Colonic mucosa (tissue), 4 donors: Measurements from ENCODE around the gene CCL13. TPM values are rescaled to one million over a fixed set of nuclear protein-coding genes. Genes with fewer than 3 reads are reported as not detected.

Experiments used
- DNase-seq: peaks from one replicate; pipeline ENCODE4 v3.0.0-alpha.2; 2020
- H3K27ac ChIP-seq: fragments of 200-600 bp; one replicate; pipeline ENCODE4 v1.8.0; 2021
- H3K27me3 ChIP-seq: fragments of 200-600 bp; one replicate; pipeline ENCODE4 v1.8.0; 2021
- H3K36me3 ChIP-seq: fragments of 200-600 bp; one replicate; pipeline ENCODE4 v1.8.0; 2021
- H3K4me1 ChIP-seq: fragments of 200-600 bp; one replicate; pipeline ENCODE4 v1.8.0; 2021; ENCODE audit warnings: mild to moderate bottlenecking
- H3K4me3 ChIP-seq: fragments of 200-600 bp; one replicate; pipeline ENCODE4 v1.8.0; 2021
- H3K9ac ChIP-seq, 2 donors: one replicate each; pipeline ENCODE4 v1.7.0; 2013; ENCODE audit warnings: control low read depth in 2 of 2, low read depth in 2 of 2, low read length in 2 of 2
- H3K9me3 ChIP-seq: fragments of 200-600 bp; one replicate; pipeline ENCODE4 v1.8.0; 2021
- CTCF ChIP-seq: fragments of 200-600 bp; IDR thresholded peaks from one replicate; pipeline ENCODE4 v1.8.0; 2022; ENCODE audit warnings: antibody characterized with exemption, mild to moderate bottlenecking
- intact Hi-C: fragments of 100-400 bp; cut with DNase I; formaldehyde crosslinking; loops from one replicate; pipeline ENCODE4 v1.14.1; 2022
- total RNA-seq, 2 donors: library from RNA; stranded (reverse); fragmentation: NEBNext Ultra II Directional in 1 of 2; extraction: Animal tissue kit (Norgen Biotek cat#: 25700) in 1 of 2; gene quantifications; one replicate each; pipeline ENCODE4 v1.2.1, GENCODE V29; 2021
- donor health status: healthy.
- donor health status: DM: no; HTN: no; CAD: no.
- donor health status: DM: no; HTN: no; CAD: no.

Gene CCL13
- total RNA-seq, 2 donors from 2014 or later = 0.82 to 4.9 TPM

GRCh38 chr17:34375426-34375997 lies 19.2 kb downstream of the CCL13 start:
- H3K4me3 ChIP-seq = no peak overlapping the region
- H3K4me1 ChIP-seq = no peaks in the 10 kb centered on the region
- no peaks in the 10 kb centered on the region for H3K36me3 ChIP-seq
- no peak for DNase-seq
- no peak overlapping the region for H3K9ac ChIP-seq
- TF ChIP-seq CTCF = no peak
- no peak overlapping the region for H3K27ac ChIP-seq
- no peaks in the 10 kb centered on the region for H3K9me3 ChIP-seq
- intact Hi-C loops = no loop called here
- no peaks in the 10 kb centered on the region for H3K27me3 ChIP-seq

- H3K36me3 ChIP-seq = no peaks in the 10 kb centered on the region
Observed at GRCh38 chr17:34377078-34377823, 21.0 kb downstream of the CCL13 start.

GRCh38 chr17:34378664-34379101 lies 22.4 kb downstream of the CCL13 start:
- Histone ChIP-seq H3K36me3 (no peaks in the 10 kb centered on the region), H3K9me3 (no peaks in the 10 kb centered on the region), H3K27me3 (no peaks in the 10 kb centered on the region), H3K4me1 (no peaks in the 10 kb centered on the region), H3K4me3 (no peak overlapping the region), H3K9ac (no peak overlapping the region), H3K27ac (no peak overlapping the region)
- DNase-seq = no peak
- intact Hi-C loops = no loop called here
- no peak for TF ChIP-seq CTCF

More at GRCh38 chr17:34377078-34377823, 21.0 kb downstream of the CCL13 start:
- no peaks in the 10 kb centered on the region for H3K9me3 ChIP-seq
- H3K27me3 ChIP-seq = no peaks in the 10 kb centered on the region
- DNase-seq = no peak
- TF ChIP-seq CTCF = no peak
- H3K9ac ChIP-seq = no peak overlapping the region
- intact Hi-C loops = no loop called here
- no peak overlapping the region for H3K4me3 ChIP-seq
- no peak overlapping the region for H3K27ac ChIP-seq
- no peaks in the 10 kb centered on the region for H3K4me1 ChIP-seq

DNA sequence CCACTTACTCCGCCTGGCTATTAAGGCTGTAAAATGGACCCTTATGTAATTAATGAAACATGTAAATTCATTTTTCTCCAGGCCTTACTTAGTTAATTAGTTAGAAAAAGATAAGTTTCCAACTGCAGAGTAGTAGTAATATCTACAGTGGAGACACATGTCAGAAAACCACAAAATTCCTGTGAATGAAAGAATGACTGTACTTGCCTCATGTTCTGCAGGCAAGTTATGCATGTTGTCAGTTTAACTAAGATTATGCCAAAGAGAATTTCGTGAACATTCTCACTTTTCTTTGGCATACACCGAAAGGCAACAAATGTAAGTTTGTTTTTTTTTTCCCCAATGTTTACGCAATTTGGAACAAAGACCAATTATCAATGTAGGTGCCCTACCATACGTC lies 23.6 kb downstream of the CCL13 start:
- H3K36me3 ChIP-seq = no peaks in the 10 kb centered on the region
- H3K9ac ChIP-seq = no peak overlapping the region
- TF ChIP-seq CTCF = no peak
- no peaks in the 10 kb centered on the region for H3K9me3 ChIP-seq
- H3K27ac ChIP-seq = no peak overlapping the region
- no peaks in the 10 kb centered on the region for H3K27me3 ChIP-seq
- H3K4me1 ChIP-seq = no peaks in the 10 kb centered on the region
- intact Hi-C loops = no loop called here
- no peak overlapping the region for H3K4me3 ChIP-seq
- DNase-seq = no peak

- Histone ChIP-seq H3K4me3 (no peak overlapping the region), H3K27ac (no peak overlapping the region), H3K27me3 (no peaks in the 10 kb centered on the region), H3K9me3 (no peaks in the 10 kb centered on the region), H3K9ac (no peak overlapping the region), H3K36me3 (no peaks in the 10 kb centered on the region), H3K4me1 (no peaks in the 10 kb centered on the region)
- no peak for TF ChIP-seq CTCF
- intact Hi-C loops = no loop called here
- DNase-seq = no peak
Observed at GRCh38 chr17:34382621-34383124, 26.4 kb downstream of the CCL13 start.
